Measurements from ENCODE around the gene SMIM33.
"Not testable (repeated sequence)": the region's sequence is repeated elsewhere in the genome, so short reads cannot be mapped to it uniquely, and the experiment has no call there.

The SMIM33 gene

DNA sequence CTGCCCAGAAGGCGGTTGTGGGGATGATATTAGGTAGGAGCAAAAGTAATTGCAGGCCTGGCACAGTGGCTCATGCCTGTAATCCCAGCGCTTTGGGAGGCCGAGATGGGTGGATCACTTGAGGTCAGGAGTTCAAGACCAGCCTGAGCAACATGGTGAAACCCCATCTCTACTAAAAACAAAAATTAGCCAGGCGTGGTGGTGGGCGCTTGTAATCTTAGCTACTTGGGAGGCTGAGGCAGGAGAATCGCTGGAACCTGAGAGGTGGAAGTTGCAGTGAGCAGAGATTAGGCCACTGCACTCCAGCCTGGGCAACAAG, 12.0 kb downstream of the SMIM33 start:
- DNase-seq: not testable (repeated sequence)

DNA sequence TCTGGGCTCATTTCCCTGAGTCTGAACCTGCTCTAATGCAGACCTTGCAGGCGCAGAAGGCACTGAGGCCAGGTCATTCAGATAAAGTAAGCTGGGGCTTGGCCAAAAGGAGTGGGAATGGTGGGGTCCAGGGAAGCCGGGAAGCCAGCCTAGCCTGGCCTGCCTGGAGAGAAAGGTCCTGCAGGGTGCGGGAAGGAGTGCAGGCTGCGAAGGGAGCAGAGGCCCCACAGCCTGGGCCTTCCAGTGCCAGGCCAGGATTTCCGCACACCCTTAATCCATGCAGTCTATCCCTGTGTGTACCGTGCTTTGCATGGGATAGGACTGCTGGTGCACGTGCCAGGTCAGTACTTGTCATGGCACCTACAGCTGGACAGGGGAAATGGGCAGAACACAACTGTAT, 15.4 kb downstream of the SMIM33 start:
- no peak for DNase-seq

DNA sequence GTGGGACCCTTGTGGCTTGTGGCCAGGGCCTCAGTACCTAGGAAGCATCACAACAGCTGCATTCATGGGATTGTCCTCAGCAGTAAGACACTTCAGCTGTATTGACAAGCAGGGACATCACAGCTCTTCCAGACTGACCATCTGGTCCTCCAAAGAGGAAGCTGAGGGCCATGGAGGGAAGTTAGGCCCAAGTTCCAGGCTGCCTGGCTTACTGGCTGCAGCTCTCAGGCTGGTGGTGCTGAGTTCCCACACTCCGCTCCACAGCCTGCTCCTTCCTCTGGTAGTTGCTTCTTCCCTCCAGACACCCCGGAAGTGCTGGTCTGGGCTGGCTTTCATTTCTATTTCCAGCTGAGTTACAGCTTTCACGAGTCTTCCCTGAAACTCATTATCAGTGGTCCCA, 17.5 kb downstream of the SMIM33 start:
- no peak for DNase-seq

DNA sequence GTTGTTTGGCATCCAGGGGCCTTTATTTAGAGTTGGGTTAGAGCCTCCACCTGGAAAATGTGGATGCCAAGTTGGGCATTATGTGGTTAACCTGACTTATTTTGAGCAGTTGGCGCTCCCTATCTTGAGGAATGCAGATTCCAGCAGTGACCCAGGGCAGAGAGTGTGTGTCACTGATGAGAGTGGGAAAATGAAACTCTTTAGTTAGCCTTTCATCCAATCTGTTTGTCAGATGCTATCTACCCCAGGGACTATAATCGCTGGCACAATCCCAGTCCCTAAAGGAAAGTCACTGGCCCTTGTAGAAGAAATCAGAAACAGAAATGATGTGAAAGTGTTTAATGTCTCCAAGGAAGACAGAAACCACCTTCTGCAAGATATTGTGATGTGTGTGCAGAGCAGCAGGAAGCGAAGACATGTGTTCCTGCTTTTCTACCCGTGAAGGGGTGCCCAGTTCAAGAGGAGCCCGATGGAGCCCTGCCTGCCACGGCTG, 21.9 kb downstream of the SMIM33 start:
- DNase-seq: no peak

- DNase-seq: no peak
Measured at GRCh38 chr5:139494256-139494655, 23.5 kb downstream of the SMIM33 start.

DNA sequence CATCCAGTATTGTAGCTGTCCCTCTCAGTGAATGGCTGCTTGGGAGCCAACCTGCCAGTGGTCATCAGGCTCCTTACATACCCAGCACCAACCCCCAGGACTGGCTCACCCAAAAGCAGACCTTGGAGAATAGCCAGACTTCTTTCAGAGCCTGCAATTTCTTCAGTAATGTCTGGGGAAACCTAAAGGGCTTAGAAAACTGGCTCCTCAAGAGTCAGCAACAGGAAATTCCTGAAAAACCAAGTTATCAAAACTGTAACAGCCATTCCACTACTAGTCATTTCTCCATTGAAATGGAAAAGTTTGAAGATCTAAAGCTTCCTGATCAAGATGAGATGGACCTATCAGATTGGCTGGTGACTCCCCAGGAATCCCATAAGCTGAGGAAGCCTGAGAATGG, 24.0 kb downstream of the SMIM33 start:
- DNase-seq: no peak

DNA sequence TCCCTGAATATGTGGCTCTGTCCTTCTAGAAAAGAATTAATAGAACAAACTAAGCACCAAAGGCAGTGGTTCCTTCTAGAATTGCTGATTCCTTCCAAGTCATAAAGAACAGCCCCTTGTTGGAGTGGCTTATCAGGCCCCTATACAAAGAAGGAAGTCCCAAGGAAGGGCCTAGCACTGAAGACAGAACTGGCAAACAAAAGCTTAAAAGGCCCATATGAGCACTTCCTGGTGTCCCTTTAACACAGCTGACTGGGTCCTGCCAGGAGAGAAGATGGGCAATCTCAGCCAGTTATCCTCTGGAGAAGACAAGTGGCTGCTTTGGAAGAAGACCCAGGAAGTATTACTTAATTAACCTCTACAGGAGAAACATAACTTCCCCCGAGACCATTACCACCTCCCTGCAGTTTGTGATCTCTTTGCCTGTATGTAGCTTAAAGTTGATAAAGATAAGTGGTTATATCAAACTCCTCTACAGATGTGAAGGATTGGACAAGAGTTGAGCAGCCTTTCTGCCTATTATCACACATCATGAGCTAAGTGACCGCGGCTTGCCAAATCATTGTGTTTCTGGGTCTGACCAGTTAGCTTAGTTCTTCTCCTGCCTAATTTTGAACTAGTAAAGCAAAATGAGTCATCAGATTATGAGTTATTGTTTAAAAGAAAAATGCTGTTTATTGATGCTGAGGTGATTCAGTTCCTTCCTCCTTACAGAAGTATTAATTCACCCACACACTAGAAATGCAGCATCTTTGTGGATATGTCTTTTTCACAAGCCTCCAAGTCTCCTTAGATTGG, 25.0 kb downstream of the SMIM33 start:
- no peak for DNase-seq

DNA sequence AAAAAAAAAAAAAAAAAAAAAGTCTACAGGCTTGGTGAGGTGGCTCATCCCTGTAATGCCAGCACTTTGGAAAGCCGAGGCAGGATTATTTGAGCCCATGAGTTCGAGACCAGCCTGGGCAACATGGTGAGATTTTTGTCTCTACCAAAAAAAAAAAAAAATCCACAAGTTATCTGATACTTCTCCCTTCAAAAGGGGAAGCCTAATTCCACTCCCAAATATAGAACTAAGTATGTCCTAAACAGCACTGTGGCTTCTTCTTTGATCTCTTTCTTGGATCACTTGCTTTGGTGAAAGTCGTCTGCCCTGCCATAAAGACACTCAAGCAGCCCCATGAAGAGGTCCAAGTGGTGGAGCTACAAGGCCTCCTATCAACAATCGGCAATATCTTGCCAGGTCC, 30.6 kb downstream of the SMIM33 start:
- no peak for DNase-seq

DNA sequence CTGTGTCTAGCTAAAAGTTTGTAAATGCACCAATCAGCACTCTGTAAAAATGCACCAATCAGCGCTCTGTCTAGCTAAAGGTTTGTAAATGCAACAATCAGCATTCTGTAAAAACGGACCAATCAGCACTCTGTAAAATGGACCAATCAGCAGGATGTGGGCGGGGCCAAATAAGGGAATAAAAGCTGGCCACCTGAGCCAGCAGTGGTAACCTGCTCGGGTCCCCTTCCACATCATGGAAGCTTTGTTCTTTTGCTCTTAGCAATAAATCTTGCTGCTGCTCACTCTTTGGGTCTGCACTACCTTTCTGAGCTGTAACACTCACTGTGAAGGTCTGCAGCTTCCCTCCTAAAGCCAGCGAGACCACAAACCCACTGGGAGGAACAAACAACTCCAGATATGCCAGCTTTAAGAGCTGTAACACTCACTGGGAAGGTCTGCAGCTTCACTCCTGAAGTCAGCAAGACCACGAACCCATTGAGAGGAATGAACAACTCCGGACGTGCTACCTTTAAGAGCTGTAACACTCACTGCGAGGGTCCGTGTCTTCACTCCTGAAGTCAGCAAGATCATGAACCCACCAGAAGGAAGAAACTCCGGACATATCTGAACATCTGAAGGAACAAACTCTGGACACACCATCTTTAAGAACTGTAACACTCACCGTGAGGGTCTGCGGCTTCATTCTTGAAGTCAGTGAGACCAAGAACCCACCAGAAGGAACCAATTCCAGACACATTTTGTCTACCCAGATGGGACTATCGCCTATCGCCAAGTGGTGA, 32.4 kb downstream of the SMIM33 start:
- DNase-seq: not testable (repeated sequence)

- DNase-seq: not testable (repeated sequence)
Measured at GRCh38 chr5:139503879-139504278, 33.1 kb downstream of the SMIM33 start.

DNA sequence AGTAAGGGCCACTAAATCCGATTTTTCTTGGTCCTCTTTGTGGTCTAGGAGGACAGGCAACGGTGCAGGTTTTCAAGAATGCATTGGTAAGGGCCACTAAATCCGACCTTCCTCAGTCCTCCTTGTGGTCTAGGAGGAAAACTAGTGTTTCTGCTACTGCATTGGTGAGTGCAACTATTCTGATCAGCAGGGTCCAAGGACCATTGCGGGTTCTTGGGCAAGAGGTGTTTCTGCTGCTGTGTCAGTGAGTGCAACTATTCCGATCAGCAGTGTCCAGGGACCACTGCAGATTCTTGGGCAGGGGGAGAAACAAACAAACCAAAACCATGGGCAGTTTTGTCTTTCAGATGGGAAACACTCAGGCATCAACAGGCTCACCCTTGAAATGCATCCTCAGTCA, 33.9 kb downstream of the SMIM33 start:
- DNase-seq: not testable (repeated sequence)

- peak in 1 of 5 donors; percentile 26 for DNase-seq
Measured at GRCh38 chr5:139512786-139513390, 42.1 kb downstream of the SMIM33 start.

GRCh38 chr5:139513434-139513833, 42.6 kb downstream of the SMIM33 start:
- DNase-seq: peak; percentile 53 to 82 (median 67)

GRCh38 chr5:139513852-139514485, 43.2 kb downstream of the SMIM33 start:
- no peak for DNase-seq

- peak in 1 of 5 donors; percentile 35 for DNase-seq
Measured at GRCh38 chr5:139514486-139514856, 43.7 kb downstream of the SMIM33 start.

DNA sequence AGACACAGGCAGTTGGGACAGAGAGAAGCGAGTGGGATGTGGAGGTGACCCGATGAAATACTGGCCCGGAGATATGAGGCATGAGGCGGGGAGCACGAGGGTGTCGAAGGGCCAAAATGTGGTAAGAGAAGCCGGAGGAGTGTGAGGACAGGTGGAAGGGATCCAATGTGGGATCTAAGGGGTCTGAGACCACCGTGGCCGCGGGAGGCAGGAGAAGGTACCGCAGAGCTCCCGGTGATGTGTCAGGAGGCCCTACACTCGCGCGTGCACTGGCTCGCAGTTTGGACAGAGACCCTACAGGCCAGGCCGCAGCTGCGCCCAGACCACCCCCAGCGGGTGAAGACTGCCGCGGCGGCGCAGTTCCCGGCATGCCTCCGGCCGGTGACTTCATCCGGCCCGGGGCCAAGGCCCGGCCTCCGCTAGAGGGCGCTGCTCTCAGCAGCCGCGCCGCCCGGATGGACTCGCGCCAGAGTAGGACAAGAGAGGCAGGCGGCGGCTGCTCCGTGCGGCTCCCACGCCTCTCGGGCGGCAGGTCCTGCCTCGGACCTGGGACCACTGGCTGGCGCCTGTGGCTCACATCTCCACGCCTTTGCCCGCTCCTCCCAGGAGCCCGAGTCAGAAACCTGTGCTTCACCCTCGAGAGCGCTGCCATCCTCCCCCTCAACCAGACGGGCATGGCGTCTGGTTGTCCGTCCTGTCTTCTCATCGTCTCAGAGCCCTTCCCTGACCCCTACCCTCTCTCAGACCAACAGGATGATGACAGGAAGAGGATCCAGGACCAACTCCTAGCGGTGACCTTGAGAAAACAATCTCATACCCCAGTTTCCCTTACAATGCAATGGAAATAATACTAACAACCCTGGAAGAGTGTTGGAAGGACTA, 47.1 kb downstream of the SMIM33 start:
- DNase-seq: peak; percentile 74 to 89 (median 82)

Data from T-helper 1 cell (primary cell).